GM18907 (cell line): ENCODE data around the gene EVA1C.
"Not testable (repeated sequence)": the region's sequence is repeated elsewhere in the genome, so short reads cannot be mapped to it uniquely, and the experiment has no call there.

Source experiments
- ATAC-seq: cut with Tn5 transposase; IDR thresholded peaks from one replicate; pipeline ENCODE4 v1.9.1; 2021; ENCODE audit warnings: mild to moderate bottlenecking, moderate library complexity; ENCODE audit not compliant: unreplicated experiment

The EVA1C gene

DNA sequence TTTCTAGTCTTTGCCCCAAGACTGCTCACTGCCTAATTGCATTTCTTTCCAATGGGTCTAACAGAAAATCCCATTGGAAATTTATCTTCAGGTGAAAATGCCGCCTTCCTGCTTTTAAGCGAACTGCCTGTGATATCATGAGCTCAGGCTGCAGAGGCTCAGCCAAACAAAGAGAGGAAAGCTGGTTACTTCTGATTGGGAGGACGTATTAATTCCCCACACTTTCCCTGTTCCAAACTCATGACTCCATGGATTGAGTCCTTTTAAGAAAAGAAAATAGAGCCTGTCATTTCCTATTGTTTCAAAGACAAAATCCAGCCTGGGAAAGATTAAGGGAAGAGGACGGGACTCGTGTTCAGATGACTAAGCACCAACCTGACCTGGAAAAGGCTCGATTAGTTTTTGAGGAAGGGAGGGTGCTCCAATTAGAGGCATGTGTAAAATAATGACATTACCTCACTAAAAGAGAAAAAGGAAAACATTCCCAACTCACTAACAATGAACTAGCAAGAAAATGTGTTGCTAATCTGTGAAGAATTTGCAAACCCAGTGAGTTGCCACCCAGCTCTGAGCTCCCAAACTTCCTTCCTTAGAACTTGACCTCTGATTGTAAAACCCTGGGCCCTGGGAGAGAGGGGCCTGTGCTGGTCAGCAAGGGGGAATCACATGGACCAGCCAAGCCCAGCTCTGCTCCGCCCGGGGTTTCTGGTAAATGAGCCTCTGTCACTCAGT is 111.6 kb downstream of the EVA1C start:
- ATAC-seq, result no peak

DNA sequence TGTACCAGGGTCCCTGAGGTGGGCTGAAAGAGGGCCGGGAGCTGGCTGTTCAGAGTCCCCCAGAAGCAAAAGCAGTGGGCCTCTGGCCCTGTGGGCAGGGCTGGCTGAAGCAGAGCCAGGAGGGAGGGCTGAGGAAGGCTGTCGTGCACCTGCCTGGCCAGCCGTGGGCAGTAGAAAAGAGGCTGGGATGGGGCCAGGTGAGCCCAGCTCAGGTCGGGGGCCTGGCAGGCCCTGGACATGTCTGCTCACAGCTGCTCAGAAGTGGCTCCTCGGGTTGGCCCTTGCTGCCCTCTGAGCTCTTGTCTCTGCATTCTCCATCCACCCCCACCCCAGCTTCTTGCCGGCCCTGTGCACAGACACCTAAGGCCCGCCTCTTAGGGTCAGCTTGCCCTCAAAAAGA is 112.8 kb downstream of the EVA1C start:
- ATAC-seq, result no peak

DNA sequence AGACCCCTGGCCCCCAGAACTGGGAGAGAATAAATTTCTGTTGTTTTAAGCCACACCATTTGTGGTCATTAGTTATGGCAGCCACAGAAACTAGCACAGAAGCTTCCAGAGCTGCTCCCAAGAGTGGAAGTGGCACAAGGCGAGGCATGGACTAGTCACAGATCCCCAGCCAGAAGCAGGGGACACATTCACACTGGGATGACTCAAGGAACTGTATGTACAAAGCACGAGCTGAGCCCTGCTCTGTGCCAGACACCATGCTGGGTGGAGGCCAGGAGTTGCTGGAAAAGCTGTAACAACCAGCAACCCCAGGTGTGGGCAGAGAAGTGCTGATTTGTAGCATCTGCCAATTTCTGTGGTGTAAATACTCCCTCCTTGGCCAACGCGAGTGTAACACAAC is 117.2 kb downstream of the EVA1C start:
- no peak for ATAC-seq

DNA sequence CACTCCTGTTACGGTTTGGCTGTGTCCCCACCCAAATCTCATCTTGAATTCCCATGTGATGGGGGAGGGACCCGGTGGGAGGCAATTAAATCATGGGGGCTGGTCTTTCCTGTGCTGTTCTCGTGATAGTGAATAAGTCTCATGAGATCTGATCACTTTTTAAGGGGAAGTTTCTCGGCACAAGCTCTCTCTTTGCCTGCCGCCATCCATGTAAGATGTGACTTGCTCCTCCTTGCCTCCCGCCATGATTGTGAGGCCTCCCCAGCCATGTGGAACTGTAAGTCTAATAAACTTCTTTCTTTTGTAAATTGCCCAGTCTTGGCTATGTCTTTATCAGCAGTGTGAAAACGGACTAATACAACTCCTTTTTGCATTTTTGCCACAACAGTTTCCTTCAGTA is 118.3 kb downstream of the EVA1C start:
- not testable (repeated sequence) for ATAC-seq

DNA sequence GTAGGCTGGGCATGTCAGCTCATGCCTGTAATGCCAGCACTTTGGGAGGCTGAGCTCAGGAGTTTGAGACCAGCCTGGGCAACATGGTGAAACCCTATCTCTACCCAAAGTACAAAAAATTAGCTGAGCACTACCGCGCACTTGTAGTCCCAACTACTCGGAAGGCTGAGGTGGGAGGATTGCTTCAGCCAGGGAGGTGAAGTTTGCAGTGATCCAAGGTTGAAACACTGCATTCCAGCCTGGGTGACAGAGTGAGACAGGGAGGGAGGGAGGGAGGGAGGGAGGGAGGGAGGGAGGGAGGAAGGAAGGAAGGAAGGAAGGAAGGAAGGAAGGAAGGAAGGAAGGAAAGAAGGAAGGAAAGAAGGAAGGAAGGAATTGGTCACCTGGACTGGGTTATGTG is 119.1 kb downstream of the EVA1C start:
- not testable (repeated sequence) for ATAC-seq

DNA sequence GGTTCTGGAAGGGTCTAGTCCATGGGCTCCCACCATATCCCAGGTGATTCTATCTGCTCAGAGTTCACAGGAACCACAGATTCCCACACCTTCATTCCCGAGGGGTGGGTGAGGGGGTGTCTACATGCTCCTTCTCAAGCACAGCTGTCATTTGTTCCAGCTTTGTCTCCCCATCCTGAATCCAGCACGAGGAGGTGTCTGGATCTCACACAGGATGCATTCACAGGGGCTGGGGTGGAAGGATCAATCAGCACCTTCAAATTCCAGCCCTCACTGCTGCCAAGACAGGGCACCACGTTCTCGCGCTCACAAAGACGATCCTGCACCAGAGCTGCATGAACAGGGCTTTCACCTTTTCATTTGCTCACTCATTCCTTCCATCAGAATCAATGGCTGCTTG is 120.1 kb downstream of the EVA1C start:
- no peak for ATAC-seq

DNA sequence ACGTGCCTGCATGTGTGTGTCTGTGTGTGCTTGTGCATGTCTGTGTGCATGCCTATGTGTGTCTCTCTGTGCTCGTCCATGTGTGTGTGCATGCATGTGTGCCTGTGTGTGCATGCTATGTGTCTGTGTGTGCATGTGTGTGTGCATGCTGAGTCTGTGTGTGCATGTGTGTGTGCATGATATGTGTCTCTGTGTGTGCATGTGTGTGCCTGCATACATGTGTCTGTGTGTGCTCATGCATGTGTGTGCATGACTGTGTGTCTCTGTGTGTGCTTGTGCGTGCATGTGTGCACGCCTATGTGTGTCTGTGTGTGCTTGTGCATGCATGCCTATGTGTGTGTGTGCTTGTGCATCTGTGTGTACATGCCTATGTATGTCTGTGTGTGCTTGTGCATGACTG is 120.5 kb downstream of the EVA1C start:
- ATAC-seq, result no peak

DNA sequence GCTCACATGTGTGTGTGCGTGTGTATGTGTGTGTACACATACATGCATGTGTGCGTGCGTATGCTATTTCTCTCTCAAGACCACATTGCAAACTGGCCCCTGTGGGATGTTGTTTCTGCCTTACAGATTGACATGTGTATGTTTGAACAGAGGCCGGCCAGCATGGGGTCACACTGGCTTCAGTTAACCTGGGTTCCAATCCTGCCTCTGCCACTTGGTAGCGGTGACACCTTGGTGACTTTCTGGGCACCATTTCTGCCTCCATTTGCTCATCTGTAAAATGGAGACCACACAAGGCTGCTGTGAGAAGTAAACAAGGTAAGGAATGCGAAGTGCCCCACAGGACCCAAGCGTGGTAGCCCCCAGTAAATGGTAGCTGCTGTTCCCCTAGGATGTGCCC is 121.1 kb downstream of the EVA1C start:
- ATAC-seq, result no peak

DNA sequence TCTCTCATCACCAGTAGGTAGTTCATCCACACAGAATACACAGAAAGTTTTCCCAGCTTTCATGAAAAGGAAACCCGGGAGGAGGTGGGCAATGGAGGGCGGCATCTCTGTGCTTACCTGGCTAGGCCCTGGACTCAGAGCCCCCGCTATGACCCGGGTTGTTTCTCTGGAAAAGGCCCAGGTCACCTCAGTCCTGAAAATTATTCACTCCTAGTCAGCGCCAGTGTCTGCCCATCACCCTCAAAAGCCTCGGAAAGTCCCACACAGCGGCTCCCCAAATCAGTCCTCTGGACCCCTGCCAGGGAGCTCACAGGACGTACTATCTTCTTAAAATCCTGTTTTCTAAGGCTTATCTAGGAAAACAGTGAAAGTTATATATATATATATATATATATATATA is 121.6 kb downstream of the EVA1C start:
- no peak for ATAC-seq

DNA sequence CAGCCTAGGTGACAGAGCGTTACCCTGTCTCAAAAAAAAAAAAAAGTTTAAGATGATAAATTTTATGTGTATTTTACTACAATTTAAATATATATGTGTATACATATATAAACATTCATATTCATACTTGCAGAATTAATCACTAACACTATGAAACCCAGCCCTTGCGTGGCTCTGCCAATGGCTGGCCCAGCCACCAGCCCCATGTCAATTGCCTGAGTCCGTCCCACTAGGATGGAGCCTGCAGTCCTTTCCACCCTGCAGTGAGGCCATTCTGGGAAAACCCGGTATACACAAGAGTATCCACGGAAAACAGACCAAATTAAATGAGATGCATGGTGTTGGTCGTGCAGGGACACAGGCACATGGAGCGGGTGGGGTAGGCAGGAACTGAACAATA is 123.1 kb downstream of the EVA1C start:
- no peak for ATAC-seq

DNA sequence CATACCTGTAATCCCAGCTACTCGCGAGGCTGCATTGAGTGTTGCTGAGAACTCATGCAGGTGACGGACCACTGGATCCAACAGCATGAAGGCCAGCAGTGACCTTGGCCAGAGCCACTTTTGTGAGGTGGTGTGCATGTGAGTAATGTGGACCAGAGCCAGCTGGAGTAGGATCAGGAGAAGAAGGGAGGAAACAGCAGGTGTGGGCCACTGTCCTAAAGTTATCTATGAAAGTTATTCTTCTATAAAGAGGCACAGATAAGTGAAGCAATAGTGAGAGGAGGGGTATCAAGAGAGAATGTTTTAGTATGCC is 125.0 kb downstream of the EVA1C start:
- ATAC-seq, result no peak

DNA sequence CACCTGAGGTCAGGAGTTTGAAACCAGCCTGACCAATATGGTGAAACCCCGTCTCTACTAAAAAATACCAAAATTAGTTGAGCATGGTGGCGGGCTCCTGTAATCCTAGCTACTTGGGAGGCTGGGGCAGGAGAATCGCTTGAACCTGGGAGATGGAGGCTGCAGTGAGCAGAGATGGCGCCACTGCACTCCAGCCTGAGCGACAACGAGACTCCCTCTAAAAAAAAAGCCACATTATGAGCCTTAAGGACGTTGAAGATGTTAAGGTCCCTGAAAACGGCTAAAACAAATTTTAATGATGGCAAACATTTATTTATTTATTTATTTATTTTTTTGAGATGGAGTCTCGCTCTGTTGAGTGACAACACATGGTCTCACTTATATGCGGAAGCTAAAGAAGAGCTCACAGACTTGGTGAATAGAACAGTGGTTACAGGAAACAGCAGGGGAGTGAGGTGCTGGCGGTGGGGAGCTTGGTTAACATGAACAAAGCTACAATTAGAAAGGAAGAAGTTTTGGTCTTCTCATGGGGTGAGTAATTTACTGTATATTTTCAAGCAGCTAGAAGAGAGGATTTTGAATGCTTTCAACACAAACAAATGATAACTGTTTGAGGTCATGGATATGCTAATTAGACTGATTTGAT is 125.8 kb downstream of the EVA1C start:
- ATAC-seq, result no peak

DNA sequence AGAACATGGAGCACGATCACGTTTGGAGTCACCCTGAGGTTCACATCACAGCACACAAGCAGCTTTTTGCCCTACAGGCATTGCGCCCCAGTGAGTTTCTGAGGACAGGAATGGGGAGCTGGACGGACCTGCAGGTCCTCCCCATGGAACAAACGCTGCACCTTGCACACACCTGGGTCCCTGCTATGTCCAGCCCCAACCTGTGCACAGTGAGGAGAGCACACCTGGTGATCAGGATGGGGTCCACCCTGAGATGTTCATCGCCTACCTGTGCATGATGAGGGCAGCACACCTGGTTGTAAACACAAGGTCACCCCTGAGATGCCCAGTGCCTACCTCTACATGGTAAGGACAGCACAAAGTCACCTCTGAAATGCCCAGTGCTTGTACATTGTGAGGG is 126.9 kb downstream of the EVA1C start:
- ATAC-seq, result no peak

DNA sequence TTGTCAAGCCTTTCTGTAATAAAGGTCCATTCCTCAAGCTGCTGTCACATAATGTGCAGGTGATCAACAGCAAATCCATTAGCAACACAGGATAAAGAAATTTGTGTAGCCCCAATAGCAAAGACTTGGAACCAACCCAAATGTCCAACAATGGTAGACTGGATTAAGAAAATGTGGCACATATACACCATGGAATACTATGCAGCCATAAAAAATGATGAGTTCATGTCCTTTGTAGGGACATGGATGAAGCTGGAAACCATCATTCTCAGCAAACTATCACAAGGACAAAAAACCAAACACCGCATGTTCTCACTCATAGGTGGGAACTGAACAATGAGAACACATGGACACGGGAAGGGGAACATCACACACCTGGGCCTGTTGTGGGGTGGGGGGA is 130.6 kb downstream of the EVA1C start:
- ATAC-seq, result not testable (repeated sequence)

DNA sequence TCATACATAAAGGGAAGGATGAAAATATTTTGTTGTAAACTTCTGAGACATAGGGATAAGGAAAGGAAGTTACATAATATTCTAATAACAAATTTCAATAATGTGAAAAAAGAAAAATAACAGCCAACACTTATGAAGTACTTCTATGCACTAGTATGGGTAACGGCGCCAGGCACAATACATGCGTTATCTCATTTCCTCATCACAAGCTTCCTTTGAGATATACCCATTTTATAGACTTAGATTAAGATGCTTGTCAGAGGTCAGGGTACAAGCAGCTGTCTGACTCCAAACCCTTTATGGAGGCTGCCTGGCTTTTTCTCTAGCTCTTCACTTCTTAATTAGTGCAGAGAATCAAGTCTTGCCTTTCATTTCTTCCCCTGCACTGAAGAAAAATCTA is 131.5 kb downstream of the EVA1C start:
- ATAC-seq, result no peak

DNA sequence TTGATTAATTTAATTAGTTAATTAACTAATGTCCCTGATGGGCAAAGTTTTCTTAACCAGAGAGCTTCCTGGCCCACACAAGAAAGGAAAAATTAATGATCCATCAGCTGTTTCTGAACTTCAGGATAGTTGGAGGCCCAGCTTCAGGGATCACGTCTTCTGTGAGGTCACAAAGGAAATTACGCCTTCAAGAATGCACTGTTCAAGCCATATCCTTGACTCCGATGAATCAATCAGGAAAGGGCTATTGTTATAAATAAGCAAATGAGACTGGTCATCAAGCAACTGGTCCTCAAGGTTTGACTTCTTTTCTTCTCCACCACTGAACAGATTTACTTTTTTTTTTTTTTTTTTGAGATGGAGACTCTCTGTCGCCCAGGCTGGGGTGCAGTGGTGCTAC is 132.2 kb downstream of the EVA1C start:
- ATAC-seq, result no peak

DNA sequence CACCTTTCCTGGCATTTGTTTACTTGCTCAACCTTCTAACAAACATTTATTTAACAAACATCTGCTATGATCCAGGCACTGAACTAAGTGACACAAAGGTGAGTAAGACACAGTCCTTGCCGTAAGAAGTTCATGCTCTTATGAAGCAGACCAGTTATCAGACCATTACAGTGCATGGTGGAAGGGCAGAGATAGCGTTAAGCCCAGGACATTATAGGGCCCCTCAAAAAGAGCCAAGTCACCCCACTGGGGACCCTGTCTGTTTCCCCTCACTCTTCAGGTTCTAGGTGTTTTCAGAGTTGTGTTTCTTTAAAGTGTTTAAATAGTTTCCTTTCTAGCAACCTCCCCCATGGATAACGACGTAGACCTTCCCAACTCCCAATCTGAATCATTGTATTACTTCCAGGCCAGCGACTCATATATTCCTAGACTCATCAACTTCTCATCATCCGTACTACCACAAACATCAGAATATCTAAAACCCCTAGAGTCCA is 133.5 kb downstream of the EVA1C start:
- ATAC-seq, result no peak

DNA sequence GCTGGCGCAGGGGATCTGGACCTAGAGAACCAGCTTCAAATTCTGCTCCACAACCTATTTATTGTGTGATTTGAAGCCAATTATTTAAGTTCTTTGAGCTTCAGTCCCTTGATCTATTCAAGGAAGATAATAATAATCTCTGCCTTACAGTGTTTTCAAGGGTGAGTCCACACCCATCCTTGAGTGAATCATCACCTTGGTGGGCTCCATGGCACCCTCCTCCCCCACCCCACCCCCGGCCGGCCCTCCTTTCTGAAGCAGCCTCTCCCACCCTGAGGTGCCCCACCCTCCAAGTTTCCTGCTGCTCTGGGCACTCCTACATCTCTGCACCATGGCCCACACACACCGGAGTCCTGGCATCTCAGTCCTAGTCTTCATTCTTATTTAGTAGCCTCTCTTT is 134.5 kb downstream of the EVA1C start:
- no peak for ATAC-seq

DNA sequence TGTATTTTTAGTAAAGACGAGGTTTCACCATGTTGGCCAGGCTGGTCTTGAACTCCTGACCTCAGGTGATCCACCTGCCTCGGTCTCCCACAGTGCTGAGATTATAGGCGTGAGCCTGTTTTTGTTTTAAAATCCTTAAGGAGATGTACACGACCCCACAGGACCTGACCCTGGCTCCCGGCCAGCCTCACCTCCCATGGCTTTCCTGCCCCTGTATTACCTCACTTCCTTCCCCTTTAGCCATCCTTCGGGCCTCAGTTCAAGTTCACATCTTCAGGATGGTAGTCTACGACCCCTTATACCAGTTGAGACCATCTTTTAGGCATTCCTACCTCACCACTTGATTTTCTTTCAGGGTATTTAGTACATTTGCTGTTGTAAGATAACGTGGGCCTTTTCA is 136.5 kb downstream of the EVA1C start:
- no peak for ATAC-seq

DNA sequence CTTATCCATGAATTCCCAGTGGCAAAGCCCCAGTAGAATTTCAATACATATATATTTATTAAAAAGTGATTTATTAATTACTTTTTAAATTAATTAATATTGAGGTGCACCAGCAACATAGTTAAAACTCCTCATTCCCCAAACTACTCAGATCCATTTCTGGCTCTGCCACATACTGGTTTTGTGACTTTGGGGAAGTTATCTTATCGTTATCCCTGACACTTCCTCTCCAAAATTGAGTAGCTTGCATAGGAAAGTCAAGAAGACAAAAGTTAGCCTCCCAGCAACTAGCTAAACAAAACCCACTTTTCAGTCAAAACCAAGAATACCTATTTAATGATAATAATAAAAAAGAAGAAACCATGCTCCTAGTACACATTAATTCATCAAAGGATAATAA is 136.9 kb downstream of the EVA1C start:
- ATAC-seq, result no peak

DNA sequence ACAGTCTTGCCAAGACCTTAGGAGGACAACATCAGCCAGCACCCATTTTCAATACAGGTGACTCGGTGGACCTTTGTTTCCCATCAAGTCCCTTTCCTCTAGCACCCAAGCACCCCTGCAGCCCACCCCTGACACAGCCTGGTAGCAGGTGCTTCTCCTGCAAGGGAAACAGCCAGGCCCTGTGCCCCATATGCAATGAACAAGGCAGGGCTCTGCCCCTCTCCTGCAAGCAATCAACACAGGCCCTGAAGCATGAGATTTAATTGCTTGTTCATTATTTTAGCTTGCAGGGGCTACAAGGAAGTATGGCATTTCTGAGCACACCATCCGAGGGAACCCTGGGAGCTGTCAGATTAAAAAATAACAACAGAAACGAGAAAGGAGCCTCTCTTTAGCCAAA is 137.4 kb downstream of the EVA1C start:
- ATAC-seq, result no peak

DNA sequence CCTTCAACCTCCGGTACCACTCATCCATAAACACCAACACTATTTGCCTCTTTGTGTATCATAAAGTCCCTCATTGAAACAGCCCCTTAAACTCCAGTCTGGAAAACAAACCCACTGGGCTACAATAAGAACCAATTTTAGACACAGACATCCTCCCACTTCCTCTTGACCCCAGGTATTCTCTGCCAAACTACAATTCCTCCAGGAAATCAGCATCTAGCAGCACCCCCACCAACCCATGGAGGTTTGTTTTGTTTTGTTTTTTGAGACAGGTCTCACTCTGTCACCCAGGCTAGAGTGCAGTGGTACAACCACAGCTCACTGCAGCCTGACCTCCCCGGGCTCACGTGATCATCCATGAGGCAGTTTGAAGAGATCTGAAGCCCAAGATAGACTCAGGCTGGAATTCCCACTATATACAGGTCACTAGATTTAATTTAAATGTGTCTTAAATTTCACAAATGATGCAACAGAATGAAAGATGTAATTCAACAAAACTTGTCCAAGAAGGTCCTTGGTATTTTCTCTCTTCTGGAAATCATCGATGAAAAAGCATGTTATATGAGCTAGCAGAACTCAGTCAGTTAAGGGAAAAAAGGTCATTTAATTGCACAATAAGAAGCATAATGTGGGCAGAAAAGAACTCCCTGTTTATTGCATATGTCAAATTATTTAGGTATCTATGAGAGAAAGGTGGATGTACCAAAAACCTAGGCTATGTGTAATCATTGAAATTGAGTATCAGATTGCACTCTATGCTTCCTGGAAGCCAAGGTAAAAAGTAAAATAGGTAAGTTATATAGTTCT is 142.5 kb downstream of the EVA1C start:
- ATAC-seq, result no peak
